HG03469 (cell line): ENCODE data around the gene JAKMIP3.

ENCODE experiments used
- ATAC-seq: cut with Tn5 transposase; IDR thresholded peaks from one replicate; pipeline ENCODE4 v1.9.1; 2021; ENCODE audit warnings: mild to moderate bottlenecking, moderate library complexity, moderate number of reproducible peaks; ENCODE audit not compliant: unreplicated experiment

The JAKMIP3 gene

GRCh38 chr10:132097609-132098377, 32.0 kb downstream of the JAKMIP3 start:
- no peak for ATAC-seq

GRCh38 chr10:132098539-132099388, 33.0 kb downstream of the JAKMIP3 start:
- no peak for ATAC-seq

GRCh38 chr10:132099389-132100090, 33.8 kb downstream of the JAKMIP3 start:
- ATAC-seq = no peak

GRCh38 chr10:132100091-132100481, 34.3 kb downstream of the JAKMIP3 start:
- no peak for ATAC-seq

GRCh38 chr10:132100556-132101349, 35.0 kb downstream of the JAKMIP3 start:
- no peak for ATAC-seq

- no peak for ATAC-seq
Observed at GRCh38 chr10:132101529-132101928, 35.8 kb downstream of the JAKMIP3 start.

- no peak for ATAC-seq
Observed at GRCh38 chr10:132102071-132102716, 36.4 kb downstream of the JAKMIP3 start.

GRCh38 chr10:132102717-132103110, 37.0 kb downstream of the JAKMIP3 start:
- ATAC-seq = no peak

- no peak for ATAC-seq
Observed at GRCh38 chr10:132103116-132103910, 37.6 kb downstream of the JAKMIP3 start.

- ATAC-seq = no peak
Observed at GRCh38 chr10:132104062-132104461, 38.3 kb downstream of the JAKMIP3 start.

GRCh38 chr10:132104471-132105301, 38.9 kb downstream of the JAKMIP3 start:
- no peak for ATAC-seq

- no peak for ATAC-seq
Observed at GRCh38 chr10:132105302-132105995, 39.7 kb downstream of the JAKMIP3 start.

- no peak for ATAC-seq
Observed at GRCh38 chr10:132106431-132106830, 40.7 kb downstream of the JAKMIP3 start.

GRCh38 chr10:132107186-132107948, 41.6 kb downstream of the JAKMIP3 start:
- ATAC-seq = no peak

- ATAC-seq = no peak
Observed at GRCh38 chr10:132107949-132108877, 42.5 kb downstream of the JAKMIP3 start.
